Liver (tissue), 3 donors: ENCODE data around the gene PTPRN2.

Source experiments
- CTCF ChIP-seq: fragments of 150-350 bp; IDR thresholded peaks from 2 replicates; pipeline ENCODE4 v1.5.1; 2017; ENCODE audit warnings: improper control_type of control experiment, low read depth, low read length; ENCODE audit not compliant: missing input control
- FOXA1 ChIP-seq: IDR thresholded peaks from 2 replicates; pipeline ENCODE4 v1.6.1; 2016; ENCODE audit warnings: antibody characterized with exemption
- FOXA2 ChIP-seq: IDR thresholded peaks from 2 replicates; pipeline ENCODE4 v1.6.1; 2016; ENCODE audit warnings: antibody characterized with exemption
- NR2F2 ChIP-seq: IDR thresholded peaks from 2 replicates; pipeline ENCODE4 v1.6.1; 2016; ENCODE audit warnings: antibody characterized with exemption
- REST ChIP-seq: IDR thresholded peaks from 2 replicates; pipeline ENCODE4 v1.6.1; 2016; ENCODE audit warnings: antibody characterized with exemption, mild to moderate bottlenecking
- SP1 ChIP-seq: IDR thresholded peaks from 2 replicates; pipeline ENCODE4 v1.6.1; 2018; ENCODE audit warnings: antibody characterized with exemption, mild to moderate bottlenecking
- TAF1 ChIP-seq: conservative IDR thresholded peaks from 2 replicates; pipeline ENCODE4 v1.6.1; 2016; ENCODE audit warnings: antibody characterized with exemption, mild to moderate bottlenecking
- ZBTB33 ChIP-seq: IDR thresholded peaks from 2 replicates; pipeline ENCODE4 v1.6.1; 2016; ENCODE audit warnings: antibody characterized with exemption
- TF ChIP-seq, protein P1 (sequence below): IDR thresholded peaks from 2 replicates; pipeline ENCODE4 v1.6.1; 2016; ENCODE audit warnings: antibody characterized with exemption
- donor health status: healthy.
- donor health status: healthy.

DNA sequence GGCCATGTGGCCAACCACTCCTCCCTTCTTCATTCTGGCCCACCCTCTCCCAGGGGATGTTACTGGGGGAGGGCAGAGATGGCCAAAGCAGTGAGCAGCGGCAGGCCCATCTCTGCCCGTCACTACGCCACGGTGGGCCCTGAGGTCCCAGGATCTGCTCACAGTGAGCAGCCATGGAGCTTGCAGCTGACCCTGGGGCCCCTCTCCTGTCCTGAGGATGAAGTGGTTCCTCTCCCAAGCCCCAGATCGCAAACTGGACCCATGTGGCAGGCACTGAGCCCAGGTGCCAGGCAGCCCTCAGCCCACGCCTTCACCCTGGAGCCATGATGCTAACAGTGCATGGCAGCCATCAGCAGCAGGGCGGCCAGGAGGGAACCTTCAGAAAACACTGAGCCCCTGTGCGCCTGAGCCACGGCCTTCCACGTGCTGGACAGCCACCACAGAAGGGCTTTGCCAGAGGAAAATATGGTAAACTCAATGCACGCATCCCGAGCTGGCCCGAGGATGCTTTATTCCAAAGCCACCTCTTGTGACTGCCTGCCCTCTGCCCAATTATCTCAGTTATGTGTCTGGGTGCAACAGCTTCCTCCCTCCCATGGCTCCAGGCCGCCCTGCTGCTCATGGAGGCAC lies 485.7 kb downstream of the PTPRN2 start:
- TF ChIP-seq CTCF (no peak), SP1 (no peak), NR2F2 (no peak), REST (no peak), FOXA2 (no peak), TAF1 (no peak), FOXA1 (no peak), ZBTB33 (no peak)
- TF ChIP-seq, protein P1, sequence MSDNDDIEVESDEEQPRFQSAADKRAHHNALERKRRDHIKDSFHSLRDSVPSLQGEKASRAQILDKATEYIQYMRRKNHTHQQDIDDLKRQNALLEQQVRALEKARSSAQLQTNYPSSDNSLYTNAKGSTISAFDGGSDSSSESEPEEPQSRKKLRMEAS = no peak
